H1 (cell line): ENCODE measurements around the gene CCL3. TPM values are rescaled to one million over a fixed set of nuclear protein-coding genes. Genes with fewer than 3 reads are reported as not detected.
"Not testable (repeated sequence)": the region's sequence is repeated elsewhere in the genome, so short reads cannot be mapped to it uniquely, and the experiment has no call there.

Experiments
- CTCF ChIA-PET: fragments of 300-600 bp; sonication (Branson Sonifier 250); formaldehyde crosslinking; loops from one replicate; lab custom pipeline; 2021; ENCODE audit not compliant: partially characterized antibody; lab: Charles Lee
- POLR2A ChIA-PET: fragments of 300-600 bp; sonication (Branson Sonifier 250); formaldehyde crosslinking; loops from one replicate; lab custom pipeline; 2021; ENCODE audit warnings: inconsistent platforms; ENCODE audit not compliant: partially characterized antibody; lab: Charles Lee
- DNase-seq, 2 experiments: peaks; one replicate each; pipeline versions ENCODE4 v3.0.0 to v3.0.0-alpha.2; 2010 to 2022; ENCODE audit warnings: low spot score in 2 of 2, low read depth in 1 of 2, mixed read lengths in 1 of 2
- FAIRE-seq: peaks from 2 replicates; lab custom pipeline; 2011; peaks lifted over from hg19 to GRCh38; lab: Jason Lieb, UNC
- H2AFZ ChIP-seq: 2 replicates; pipeline ENCODE4 v1.8.1; 2012; ENCODE audit warnings: low read length, inconsistent platforms
- H2AK5ac ChIP-seq: 2 replicates; pipeline ENCODE4 v1.6.1; 2013; ENCODE audit warnings: low read depth, low read length
- H2BK120ac ChIP-seq: replicated peaks from 2 replicates; pipeline ENCODE3; 2013; ENCODE audit warnings: low read depth, low read length, inconsistent platforms
- H2BK12ac ChIP-seq: 2 replicates; pipeline ENCODE4 v1.6.1; 2013; ENCODE audit warnings: low read depth, low read length
- H2BK15ac ChIP-seq: 2 replicates; pipeline ENCODE4 v1.6.1; 2013; ENCODE audit warnings: low read length
- H2BK20ac ChIP-seq: 2 replicates; pipeline ENCODE4 v1.6.1; 2013; ENCODE audit warnings: low read length
- H2BK5ac ChIP-seq: 2 replicates; pipeline ENCODE4 v1.6.1; 2013; ENCODE audit warnings: low read depth, low read length
- H3K14ac ChIP-seq: 2 replicates; pipeline ENCODE4 v1.6.1; 2013; ENCODE audit warnings: inconsistent platforms; ENCODE audit not compliant: insufficient read length
- H3K18ac ChIP-seq: 2 replicates; pipeline ENCODE4 v1.6.1; 2013; ENCODE audit warnings: low read length; ENCODE audit errors: extremely low read depth
- H3K23ac ChIP-seq: 2 replicates; pipeline ENCODE4 v1.6.1; 2013; ENCODE audit warnings: inconsistent platforms; ENCODE audit not compliant: insufficient read length
- H3K23me2 ChIP-seq: 2 replicates; pipeline ENCODE4 v1.6.1; 2013; ENCODE audit warnings: low read depth, low read length
- H3K27ac ChIP-seq: 2 replicates; pipeline ENCODE4 v1.6.1; 2011; ENCODE audit warnings: low read depth, low read length, inconsistent platforms
- H3K27me3 ChIP-seq, 4 experiments: replicated peaks in 1 of 4; 1 replicate in 1 of 4; 2 replicates in 3 of 4; pipeline versions ENCODE4 v1.6.1 to v1.8.1; 2011 to 2013; ENCODE audit warnings: low read length in 3 of 4, mild to moderate bottlenecking in 3 of 4, inconsistent platforms in 2 of 4, mixed read lengths in 2 of 4, moderate library complexity in 1 of 4; ENCODE audit not compliant: control insufficient read depth in 3 of 4, insufficient read depth in 3 of 4; ENCODE audit errors: extremely low read depth in 1 of 4
- H3K36me3 ChIP-seq, 4 experiments: 2 replicates each; pipeline versions ENCODE4 v1.6.1 to v1.8.1; 2011 to 2013; ENCODE audit warnings: mild to moderate bottlenecking in 4 of 4, low read length in 3 of 4, moderate library complexity in 2 of 4, control low read depth in 1 of 4, inconsistent platforms in 1 of 4; ENCODE audit not compliant: insufficient read depth in 4 of 4, control insufficient read depth in 2 of 4
- H3K4ac ChIP-seq: replicated peaks from 2 replicates; pipeline ENCODE3; 2013; ENCODE audit warnings: low read length, low read depth, mixed read lengths, inconsistent platforms; ENCODE audit not compliant: insufficient read length
- H3K4me1 ChIP-seq, 4 experiments: replicated peaks in 1 of 4; 1 replicate in 1 of 4; 2 replicates in 3 of 4; pipeline versions ENCODE4 v1.6.1 to v1.8.1; 2011 to 2013; ENCODE audit warnings: low read length in 3 of 4, inconsistent platforms in 2 of 4, mixed read lengths in 1 of 4; ENCODE audit not compliant: insufficient read depth in 4 of 4, control insufficient read depth in 3 of 4
- H3K4me2 ChIP-seq, 2 experiments: 2 replicates each; pipeline versions ENCODE4 v1.6.1 to v1.8.1; 2011 to 2013; ENCODE audit warnings: low read depth in 2 of 2, low read length in 2 of 2, control low read depth in 1 of 2, inconsistent platforms in 1 of 2, mild to moderate bottlenecking in 1 of 2; ENCODE audit not compliant: insufficient read depth in 1 of 2
- H3K4me3 ChIP-seq, 4 experiments: fragments of 200-600, 300-600 bp in 1 of 4; sonication (generic), shearing (Covaris generic), sonication (Bioruptor Twin) in 1 of 4; 2 replicates each; pipeline versions ENCODE4 v1.5.1 to v1.8.1; 2011 to 2016; ENCODE audit warnings: low read length in 4 of 4, low read depth in 3 of 4, control low read depth in 2 of 4, inconsistent platforms in 2 of 4, mild to moderate bottlenecking in 2 of 4, mixed read lengths in 1 of 4, moderate library complexity in 1 of 4; ENCODE audit not compliant: insufficient read depth in 2 of 4; ENCODE audit errors: extremely low read depth in 1 of 4
- H3K56ac ChIP-seq: replicated peaks from 2 replicates; pipeline ENCODE3; 2013; ENCODE audit warnings: low read depth, mild to moderate bottlenecking, mixed read lengths, low read length, inconsistent platforms; ENCODE audit not compliant: insufficient read length
- H3K79me1 ChIP-seq: 2 replicates; pipeline ENCODE4 v1.6.1; 2013; ENCODE audit warnings: low read depth, low read length, control low read depth
- H3K79me2 ChIP-seq, 2 experiments: 2 replicates each; pipeline versions ENCODE4 v1.6.1 to v1.8.1; 2012 to 2013; ENCODE audit warnings: low read length in 2 of 2, mild to moderate bottlenecking in 2 of 2, inconsistent platforms in 1 of 2; ENCODE audit not compliant: insufficient read depth in 2 of 2, control insufficient read depth in 1 of 2
- H3K9ac ChIP-seq, 4 experiments: replicated peaks in 1 of 4; 1 replicate in 1 of 4; 2 replicates in 3 of 4; pipeline versions ENCODE4 v1.6.1 to v1.8.1; 2011 to 2013; ENCODE audit warnings: low read depth in 3 of 4, low read length in 3 of 4, control low read depth in 2 of 4, mild to moderate bottlenecking in 2 of 4, moderate library complexity in 2 of 4, inconsistent platforms in 1 of 4; ENCODE audit errors: extremely low read depth in 1 of 4
- H3K9me3 ChIP-seq, 2 experiments: 2 replicates each; pipeline versions ENCODE4 v1.6.1 to v1.8.1; 2012 to 2013; ENCODE audit warnings: mild to moderate bottlenecking in 2 of 2, moderate library complexity in 2 of 2, control low read depth in 1 of 2, inconsistent platforms in 1 of 2, low read depth in 1 of 2, low read length in 1 of 2, mixed read lengths in 1 of 2; ENCODE audit not compliant: insufficient read depth in 2 of 2
- H4K20me1 ChIP-seq, 2 experiments: replicated peaks in 1 of 2; 2 replicates each; pipeline versions ENCODE3 to v1.8.1; 2011 to 2013; ENCODE audit warnings: inconsistent platforms in 2 of 2, low read length in 2 of 2, mild to moderate bottlenecking in 1 of 2; ENCODE audit not compliant: insufficient read depth in 2 of 2, control insufficient read depth in 1 of 2
- H4K5ac ChIP-seq: 2 replicates; pipeline ENCODE4 v1.6.1; 2013; ENCODE audit warnings: low read length, low read depth, mixed read lengths, inconsistent platforms; ENCODE audit not compliant: insufficient read length
- H4K8ac ChIP-seq: 2 replicates; pipeline ENCODE4 v1.8.0; 2013; ENCODE audit warnings: mild to moderate bottlenecking, moderate library complexity, low read length, inconsistent platforms; ENCODE audit not compliant: insufficient read depth; ENCODE audit errors: extremely low read depth
- H4K91ac ChIP-seq: replicated peaks from 2 replicates; pipeline ENCODE3; 2013; ENCODE audit warnings: low read length, mixed read lengths, inconsistent platforms; ENCODE audit not compliant: insufficient read length
- WGBS, 2 experiments: shearing (Covaris generic) in 1 of 2; methylation state at CpG; one replicate each; pipeline versions ENCODE4 v1.1.6 to v1.1.7; 2013 to 2015; ENCODE audit warnings: low lambda C conversion rate in 2 of 2, mixed read lengths in 2 of 2, inconsistent platforms in 1 of 2, low coverage in 1 of 2, missing lambda C conversion rate in 1 of 2; ENCODE audit not compliant: insufficient replicate concordance in 2 of 2, insufficient coverage in 1 of 2, insufficient read length in 1 of 2; ENCODE audit errors: extremely low coverage in 1 of 2, missing lambda C conversion rate in 1 of 2; 5-methylcytosine and 5-hydroxymethylcytosine counted together
- polyA plus RNA-seq, 7 experiments: library from polyadenylated mRNA; depleted of rRNA in 3 of 7; stranded (reverse) in 5 of 7; unstranded in 2 of 7; fragments of >200 nt in 5 of 7; fragments of 200-250 nt in 2 of 7; gene quantifications; 1 replicate in 5 of 7; 2 replicates in 1 of 7; 4 replicates in 1 of 7; pipeline versions ENCODE4 v1.2.1 to v1.2.3, GENCODE V29; 2011 to 2013; ENCODE audit warnings: missing spikeins in 2 of 7, mixed read lengths in 2 of 7
- total RNA-seq: library from RNA; stranded (reverse); fragmentation: NEBNext Ultra II Directional; extraction: Animal tissue kit (Norgen Biotek cat#: 25700); gene quantifications from 2 replicates; pipeline ENCODE4 v1.2.1, GENCODE V29; 2021

CCL3 gene
- total and polyA plus RNA-seq, 2 of the 8 experiments (the other 6 are each of a cell fraction or from before 2014, with no cell fraction given) = not detected

DNA sequence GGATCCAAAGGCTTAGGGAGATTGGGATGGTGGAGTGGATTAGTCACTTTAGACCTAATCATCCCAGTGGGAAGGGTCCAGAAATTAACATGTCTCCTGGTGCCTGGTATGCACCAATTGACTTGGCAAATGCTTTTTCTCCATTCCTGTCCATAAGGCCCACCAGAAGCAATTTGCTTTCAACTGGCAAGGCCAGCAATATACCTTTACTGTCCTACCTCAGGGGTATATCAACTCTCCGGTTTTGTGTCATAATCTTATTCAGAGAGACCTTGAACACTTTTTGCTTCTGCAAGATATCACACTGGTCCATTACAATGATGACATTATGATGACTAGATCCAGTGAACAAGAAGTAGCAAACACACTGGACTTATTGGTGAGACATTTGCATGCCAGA, 23.2 kb upstream of the CCL3 start:
- H3K18ac ChIP-seq, H3K14ac ChIP-seq, H2BK12ac ChIP-seq, CTCF ChIA-PET, H4K8ac ChIP-seq, H3K27me3 ChIP-seq, H3K56ac ChIP-seq, H2BK120ac ChIP-seq, H3K4ac ChIP-seq, H3K9me3 ChIP-seq, H3K79me1 ChIP-seq, H4K20me1 ChIP-seq, H2BK5ac ChIP-seq, H3K4me3 ChIP-seq, H3K4me2 ChIP-seq, POLR2A ChIA-PET, H2AFZ ChIP-seq, H3K27ac ChIP-seq, FAIRE-seq, H3K23me2 ChIP-seq, H2AK5ac ChIP-seq, H2BK15ac ChIP-seq, H3K23ac ChIP-seq, H3K9ac ChIP-seq, H4K91ac ChIP-seq, DNase-seq, H3K79me2 ChIP-seq, H4K5ac ChIP-seq, H2BK20ac ChIP-seq, H3K36me3 ChIP-seq, H3K4me1 ChIP-seq: not testable (repeated sequence)
- 100% methylated on average over 1 of the region's 1 CpG; no CpG with 5 or more reads in 1 of the 2 experiments for WGBS, 2 experiments
